ENCODE data around the gene RAB35.

Gene RAB35

DNA sequence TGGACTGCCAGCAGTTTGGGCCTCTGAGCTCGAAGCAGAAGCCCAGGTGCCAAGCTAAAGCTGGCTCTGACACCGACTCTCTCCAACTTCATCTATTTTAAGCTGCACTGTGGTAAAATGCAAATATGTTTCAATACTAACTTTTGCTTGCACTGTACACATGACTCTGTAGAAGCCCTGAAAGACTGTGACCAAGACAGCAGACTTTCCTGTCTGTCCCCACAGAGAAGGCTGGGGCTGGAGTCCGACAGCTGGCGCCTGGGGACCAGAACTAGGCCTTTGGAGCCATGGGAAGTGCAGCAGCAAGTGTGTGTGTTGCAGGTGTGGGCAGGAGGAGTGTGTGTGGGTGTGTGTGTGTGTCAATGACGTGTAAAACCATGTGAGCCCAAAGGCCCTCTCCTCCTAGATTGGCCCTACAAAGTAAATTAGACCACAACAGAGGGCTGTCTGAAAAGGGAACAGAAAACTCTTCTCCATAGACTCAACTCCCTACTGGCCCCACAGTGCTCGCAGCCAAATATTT lies 16.4 kb upstream of the RAB35 start:
- DNase-seq (ENCODE audit: low read depth), result no peak

DNA sequence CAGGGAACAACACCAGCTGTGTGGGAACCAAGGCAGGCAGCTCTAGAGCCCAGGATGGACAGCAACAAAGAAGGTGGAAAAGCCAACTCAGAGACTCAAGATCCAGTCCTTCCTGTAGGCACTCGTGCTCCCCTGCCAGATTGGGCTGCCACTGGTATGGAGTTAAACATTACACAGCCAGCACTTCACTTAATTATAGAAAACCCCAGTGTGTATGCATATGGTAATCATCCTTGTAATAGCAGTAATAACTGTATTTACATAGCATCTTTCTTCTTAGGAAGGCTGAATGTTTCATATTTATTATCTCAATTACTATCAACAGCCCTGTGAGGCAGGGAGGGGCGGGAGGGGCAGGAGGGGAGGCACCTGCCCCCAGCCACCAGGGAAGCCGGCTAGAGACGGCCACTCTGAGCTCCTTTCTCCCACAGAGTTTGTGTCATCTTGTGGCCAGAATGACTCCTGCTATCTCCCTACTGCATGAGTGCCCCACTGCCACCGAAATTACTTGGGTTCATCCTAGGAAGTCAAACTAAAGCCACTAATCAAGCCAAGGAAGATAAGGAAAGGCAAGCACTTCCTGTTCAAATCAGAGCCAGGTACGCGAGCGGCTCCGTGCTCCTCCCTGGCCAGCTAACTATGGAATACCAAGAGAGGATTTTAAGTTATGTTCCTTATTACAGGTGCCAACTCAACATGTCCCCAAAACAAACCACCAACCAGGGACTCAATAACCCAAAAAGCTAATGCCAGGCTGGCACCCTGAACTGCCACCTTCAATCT lies 15.7 kb upstream of the RAB35 start:
- no peak for DNase-seq (ENCODE audit: low read depth)

DNA sequence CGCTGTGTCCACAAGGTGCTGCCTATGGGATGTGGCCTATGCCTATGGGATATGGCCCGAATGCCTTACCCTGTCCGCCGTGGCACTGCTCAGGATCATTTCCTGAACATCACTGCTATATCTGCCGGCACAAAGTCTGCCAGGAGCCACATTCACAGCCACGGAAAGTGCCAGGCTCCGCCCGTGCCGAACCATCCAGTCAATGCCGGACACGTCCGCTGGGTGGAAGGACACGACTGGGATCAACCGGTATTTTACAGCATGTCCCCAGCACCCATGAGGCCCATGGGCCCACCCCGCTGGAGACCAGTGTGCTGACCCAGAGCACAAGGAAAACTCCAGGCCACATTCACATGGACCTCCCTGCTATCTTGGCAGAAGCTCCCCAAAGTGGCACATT lies 14.6 kb upstream of the RAB35 start:
- no peak for DNase-seq (ENCODE audit: low read depth)

DNA sequence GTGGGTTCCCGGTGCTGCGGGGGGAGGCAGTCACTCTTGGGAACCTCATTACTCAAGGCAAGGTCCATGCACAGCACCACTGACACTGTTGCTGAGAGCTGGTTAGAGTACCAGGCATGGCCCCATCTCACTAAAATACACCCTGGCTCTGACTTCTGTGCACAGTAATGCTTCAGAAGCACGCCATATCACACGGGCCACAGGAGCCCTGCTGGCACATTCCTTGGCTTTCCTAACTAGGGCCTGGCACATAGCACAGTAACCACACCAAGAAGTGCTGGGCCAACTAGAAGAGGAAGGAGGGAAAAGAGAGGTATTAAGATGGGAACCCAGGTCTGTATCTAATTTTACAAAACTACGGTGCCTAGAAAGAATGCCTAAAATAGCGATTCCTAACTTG lies 13.5 kb upstream of the RAB35 start:
- DNase-seq (ENCODE audit: low read depth), result no peak

DNA sequence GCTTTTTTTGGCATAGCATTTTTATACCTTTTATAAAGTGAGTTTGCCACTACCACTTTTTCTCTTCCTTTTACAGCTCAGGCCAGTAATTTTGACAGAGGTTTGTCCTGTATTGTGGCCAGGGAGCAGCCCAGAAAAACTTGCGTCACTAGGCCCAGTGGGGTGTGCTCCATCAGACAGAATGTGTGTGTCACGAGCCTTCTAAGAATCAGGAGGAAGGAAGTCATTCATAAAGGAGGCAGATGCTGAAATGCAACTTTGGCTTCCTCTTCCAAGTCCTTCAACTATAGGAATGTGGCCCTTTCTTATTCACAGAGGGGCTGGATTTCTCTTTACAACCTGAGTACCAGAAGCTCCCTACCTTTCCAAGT lies 10.1 kb upstream of the RAB35 start:
- DNase-seq (ENCODE audit: low read depth), result no peak

DNA sequence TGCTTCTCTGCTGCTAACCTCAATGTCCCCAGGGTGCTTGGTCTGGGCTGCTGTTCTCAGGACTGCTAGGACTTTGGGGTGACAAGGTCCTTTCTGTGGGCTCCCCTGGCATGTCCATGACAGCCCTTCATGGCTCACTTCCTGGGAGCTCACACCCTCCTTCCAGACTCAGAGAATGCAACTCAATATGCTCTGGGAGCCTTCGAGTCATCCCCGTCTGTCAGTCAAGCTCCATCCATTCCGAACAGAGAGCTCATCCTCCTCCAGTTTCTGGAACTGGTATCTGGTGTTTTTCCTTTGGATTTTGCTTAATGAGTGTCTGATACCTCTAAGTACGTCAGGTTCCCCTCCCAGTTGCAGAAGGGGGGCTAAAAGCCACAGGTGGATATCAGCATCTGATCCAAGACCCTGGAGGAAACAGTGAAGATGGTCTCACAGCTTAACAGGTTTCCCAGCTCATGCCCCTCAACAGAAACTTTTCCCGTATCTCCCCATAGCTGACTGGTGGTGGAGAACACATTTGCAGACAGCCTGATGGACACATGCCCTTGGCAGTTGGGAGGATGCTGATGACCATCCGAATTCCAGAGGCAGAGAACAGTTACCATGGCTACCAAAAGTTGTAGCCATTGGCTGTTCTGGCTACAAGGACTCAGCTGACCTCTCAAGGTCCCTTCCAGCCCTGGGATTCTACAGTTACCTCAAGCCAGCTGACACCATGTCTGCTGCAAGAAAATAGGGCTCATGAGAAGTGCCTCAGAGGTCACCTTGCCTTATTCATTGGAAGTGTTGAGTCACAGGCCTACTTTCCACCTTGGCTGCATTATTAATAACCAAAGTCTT lies 9.5 kb upstream of the RAB35 start:
- no peak for DNase-seq (ENCODE audit: low read depth)

DNA sequence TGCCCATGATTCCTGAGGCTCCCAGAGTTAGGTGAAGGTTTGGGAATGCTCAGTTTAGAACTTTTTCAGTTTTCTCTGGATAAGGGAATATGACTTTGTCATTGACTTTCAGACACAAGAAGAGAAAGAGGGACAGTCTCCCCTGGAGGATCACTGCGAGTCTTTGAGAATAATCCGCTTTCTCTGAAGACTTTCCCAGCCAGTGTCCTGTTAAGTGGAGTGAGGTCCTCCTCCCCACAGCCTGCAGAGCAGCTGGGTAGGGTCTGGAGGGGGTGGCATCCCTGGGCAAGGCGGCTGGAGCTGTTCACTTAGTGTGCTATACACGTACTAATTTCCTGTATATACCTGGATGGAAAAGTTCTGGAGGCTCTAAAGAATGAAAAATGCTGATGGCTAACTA lies 8.5 kb upstream of the RAB35 start:
- no peak for DNase-seq (ENCODE audit: low read depth)

DNA sequence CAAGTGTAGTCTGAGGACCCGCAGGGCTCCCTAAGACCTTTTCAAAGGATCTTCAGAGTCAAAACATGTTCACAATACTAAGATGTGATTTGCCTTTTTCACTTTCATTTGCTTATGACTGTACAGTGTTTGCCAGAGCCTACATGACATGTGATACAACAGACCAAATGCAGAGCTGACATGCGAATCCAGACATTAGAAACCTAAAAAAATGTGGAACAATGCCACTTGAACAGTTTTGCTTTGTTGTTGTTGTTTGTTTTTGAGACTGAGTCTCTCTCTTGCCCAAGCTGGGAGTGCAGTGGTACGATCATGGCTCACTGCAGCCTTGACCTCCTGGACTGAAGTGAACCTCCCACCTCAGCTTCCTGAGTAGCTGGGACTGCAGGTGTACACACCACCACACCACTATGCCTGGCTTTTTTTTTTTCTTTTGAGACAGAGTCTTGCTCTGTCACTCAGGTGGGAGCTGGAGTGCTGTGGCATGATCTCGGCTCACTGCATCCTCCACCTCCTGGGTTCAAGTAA lies 5.3 kb upstream of the RAB35 start:
- DNase-seq (ENCODE audit: low read depth), result no peak

DNA sequence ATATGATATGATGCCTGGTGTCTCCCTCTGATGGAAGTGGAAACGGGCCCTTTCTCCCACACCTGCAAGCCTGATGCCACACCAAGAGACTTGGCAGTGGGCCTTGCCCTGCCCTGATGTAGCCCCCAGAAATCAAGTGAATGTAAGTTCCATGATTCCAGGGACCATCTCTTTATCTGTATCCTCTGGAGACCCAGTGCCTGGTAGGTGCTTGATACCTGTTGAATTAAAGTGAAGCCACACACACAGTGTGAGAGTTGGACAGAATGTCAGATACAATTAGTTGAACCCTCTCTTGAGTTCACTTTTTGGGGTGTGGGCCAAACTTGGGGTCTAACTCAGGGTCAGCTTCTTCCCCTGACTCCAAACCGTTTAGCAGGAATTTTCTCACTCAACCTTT lies 4.8 kb upstream of the RAB35 start:
- no peak for DNase-seq (ENCODE audit: low read depth)

DNA sequence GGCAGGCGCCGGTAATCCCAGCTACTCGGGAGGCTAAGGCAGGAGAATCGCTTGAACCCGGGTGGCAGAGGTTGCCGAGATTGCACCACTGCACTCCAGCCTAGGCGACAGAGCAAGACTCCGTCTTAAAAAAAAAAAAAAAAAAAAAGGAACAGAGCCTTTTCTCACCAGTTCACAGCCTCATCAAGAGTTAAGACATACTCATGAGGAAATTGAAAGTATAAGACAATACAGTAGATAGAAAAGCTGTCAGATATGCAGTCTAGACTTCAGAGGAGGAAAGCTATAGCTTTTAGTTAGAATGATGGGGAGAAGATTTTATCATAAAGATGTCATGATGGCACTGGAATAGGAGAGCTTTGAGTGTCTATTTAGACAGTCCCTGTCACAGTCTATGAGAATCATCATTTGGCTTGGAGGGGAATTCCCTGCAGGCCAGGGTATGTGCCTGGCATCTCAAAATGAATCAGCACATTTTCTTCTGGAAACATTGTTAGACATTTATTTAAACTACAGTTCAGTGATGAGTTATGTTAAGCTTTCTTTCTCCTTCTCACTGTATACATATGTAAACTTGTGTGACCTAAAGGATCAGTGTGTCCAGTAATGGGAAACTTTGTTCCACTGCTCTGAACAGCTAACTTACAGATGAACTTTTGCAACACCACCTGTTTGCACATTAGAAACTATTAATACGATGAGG lies 2.9 kb upstream of the RAB35 start:
- DNase-seq (ENCODE audit: low read depth), result no peak

DNA sequence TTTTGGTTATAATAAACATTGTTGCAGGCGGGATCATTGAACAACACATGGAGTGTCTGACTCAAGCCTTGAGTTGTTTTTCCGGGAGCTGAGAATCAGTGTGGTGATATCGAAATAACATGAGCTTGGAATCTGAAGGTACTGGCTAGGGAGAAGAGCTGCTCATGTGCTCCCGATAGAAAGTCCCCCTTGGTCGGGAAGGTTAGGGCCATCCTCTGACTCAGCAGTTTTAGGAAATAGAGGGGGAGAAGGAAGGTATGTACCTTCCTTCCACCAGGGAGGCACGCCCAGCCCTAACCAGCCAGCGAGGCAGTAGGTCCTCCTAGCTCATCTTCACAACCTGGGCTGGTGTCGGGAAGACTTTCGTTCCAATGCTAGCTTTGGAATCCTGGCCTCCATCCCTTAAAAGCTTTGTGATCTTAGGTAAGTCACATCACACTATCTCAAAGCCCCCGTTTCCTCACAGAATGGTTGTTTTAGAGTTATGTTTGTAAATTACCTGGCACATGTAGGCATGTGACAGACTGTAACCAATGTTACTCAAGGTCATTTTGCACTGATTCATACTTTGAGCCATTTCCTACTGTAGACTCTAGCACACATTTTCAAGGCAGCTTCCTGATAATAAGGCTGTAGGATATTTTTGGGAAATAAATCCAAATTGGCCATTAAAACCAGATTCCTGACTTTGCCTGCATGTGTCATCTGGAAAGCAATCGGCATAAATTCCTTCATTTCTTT lies 1.9 kb upstream of the RAB35 start:
- DNase-seq (ENCODE audit: low read depth), result no peak

DNA sequence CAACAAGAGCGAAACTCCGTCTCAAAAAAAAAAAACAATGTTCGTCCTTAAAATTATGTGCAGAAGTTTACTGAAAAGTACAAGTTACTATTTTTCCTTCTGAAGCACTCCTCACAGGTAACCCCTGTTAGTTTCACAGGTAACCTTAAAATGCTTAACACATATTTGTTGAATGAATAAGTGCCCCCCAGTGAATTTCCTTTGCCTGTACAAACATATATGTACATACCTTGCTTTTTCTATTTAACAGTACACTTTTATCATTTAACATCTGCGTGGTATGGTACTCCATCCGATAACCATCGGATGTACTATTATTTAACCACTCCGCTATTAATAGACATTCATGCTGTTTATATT lies 1.4 kb upstream of the RAB35 start:
- no peak for DNase-seq (ENCODE audit: low read depth)

DNA sequence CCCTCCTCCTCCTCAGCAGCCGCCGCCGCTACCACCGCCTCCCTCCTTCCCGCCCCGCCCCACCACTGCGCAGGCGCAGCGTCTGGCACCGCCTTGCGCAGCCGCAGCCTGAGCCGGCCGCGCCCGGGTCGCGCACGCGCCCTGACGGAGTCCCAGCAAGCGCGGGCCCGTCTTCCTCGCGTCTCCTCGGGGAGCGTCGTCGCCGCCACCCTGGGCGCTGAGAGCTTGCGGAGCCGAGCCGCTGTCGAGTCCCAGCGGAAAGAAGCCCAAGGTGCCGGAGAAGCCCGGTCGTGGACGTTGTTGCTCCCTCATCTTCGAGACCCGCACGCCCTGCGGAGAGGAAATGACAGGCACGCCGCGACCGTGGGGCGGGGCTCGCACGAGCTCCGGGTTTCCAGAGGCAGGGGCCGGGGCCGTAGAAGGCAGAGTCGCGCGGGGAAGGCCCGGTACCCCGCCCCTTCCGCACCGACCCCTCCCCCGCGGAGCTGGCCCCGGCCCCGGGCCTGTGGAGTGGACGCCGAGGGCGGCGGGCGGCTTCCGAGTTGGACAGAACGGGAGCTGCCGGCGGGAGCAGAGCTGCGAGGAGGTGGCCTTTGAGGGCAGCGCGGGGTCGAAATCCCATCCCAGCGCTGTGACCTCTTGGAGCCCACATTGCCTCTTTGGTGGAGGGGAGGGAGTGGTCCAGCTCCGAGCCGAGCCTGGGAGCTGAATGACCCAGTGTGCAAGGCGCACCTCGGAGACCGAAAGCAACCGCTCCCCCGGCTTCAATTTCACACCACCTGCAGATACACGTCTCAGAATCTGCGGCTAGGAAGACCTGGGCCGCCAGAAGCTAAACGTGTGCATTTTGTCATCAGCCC lies 469 bp upstream of the RAB35 start:
- peak; percentile 94 for DNase-seq (ENCODE audit: low read depth)

DNA sequence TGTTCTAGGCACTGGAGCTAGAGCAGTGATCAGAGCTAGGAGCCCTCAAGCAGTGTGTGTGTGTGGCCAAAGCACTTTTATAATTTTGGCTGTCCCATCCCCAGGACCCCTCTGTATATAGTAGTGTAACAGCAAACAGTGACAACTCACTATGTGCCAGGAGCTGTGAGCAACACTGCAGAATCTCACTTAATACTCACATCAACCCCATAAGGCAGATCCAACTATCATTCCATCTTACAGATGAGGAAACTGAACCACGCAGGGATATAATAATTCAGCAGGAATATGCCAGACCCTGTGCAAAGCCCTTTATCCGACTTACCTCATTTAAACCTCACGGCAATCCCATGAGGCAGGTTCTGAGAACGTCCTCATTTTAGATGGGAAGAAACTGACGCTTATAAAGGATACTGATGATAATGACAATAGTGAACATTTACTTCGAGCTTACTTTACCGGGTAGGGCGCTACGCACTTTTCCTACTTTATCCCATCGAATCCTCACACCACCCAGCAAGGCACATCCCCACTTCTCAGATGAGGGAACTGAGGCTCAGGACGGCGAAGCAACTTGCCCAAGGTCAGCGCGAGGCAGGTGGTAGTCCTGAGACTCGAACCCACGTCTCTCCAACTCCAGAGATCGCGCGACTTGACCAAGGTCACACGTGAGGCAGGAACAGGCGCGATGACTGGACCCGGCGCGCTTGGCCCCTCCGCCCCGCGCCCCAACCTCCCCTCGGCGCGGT lies 687 bp downstream of the RAB35 start:
- no peak for DNase-seq (ENCODE audit: low read depth)

DNA sequence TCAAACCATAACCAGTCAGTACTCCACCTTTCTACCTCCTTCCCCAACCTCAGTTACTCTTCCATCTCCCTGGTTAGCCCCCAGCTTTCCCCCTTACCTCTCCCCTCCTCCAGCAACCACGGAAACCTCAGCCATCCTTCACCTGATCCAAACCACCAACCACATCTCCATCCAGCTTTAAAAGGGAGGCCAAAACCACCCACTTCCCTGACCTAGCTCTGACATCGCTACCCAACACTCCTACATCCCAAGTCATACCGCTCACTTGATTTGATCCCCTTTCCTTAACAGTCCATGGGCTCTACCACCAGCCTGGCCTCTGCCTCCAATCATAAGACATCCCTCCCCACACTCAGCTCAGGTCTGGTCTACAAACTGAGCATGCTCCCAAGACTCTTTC lies 1.5 kb downstream of the RAB35 start:
- DNase-seq (ENCODE audit: low read depth), result no peak

DNA sequence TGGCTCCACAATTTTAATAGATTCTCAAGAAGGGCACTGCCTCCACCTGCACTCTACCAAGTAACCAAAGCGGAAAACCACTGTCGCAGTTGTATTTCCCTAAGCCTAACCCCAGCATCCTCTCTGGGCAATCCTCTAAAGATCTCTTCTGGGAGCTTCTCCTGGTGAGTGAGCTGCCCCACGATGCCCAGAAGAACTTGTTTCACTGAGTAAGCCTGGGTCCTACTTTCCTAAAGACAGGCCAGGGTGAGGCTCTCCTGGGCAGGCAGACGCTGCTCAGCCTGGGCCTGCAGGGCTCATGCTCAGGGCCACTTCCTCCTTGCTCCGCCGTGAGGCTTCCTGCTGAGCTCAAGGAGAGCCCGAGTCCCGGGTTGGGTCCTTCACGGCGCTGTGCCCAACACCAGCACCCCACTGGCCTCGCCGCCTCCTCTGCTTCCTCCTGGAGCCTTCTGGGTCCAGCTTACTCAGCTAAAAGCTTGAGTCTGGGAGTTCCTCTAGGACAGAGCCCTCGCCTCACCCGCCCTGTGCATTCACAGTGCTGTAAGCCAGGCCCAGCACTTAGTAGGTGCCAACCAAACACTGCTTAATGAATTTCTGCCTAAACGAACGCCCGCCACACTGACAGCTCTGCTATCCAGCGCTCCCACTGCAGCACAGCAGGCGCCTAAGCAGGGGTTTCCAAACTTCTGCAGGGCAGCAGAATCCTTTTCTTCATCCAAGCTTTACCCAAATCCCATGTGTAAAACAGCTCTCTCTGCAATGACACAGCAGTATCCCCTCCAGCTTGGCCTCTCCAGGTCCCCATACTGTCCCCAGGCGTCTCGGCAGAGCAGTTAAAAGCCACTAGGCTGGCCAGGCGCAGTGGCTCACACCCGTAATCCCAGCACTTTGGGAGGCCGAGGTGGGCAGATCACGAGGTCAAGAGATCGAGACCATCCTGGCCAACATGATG lies 5.7 kb downstream of the RAB35 start:
- DNase-seq (ENCODE audit: low read depth), result peak; percentile 32

DNA sequence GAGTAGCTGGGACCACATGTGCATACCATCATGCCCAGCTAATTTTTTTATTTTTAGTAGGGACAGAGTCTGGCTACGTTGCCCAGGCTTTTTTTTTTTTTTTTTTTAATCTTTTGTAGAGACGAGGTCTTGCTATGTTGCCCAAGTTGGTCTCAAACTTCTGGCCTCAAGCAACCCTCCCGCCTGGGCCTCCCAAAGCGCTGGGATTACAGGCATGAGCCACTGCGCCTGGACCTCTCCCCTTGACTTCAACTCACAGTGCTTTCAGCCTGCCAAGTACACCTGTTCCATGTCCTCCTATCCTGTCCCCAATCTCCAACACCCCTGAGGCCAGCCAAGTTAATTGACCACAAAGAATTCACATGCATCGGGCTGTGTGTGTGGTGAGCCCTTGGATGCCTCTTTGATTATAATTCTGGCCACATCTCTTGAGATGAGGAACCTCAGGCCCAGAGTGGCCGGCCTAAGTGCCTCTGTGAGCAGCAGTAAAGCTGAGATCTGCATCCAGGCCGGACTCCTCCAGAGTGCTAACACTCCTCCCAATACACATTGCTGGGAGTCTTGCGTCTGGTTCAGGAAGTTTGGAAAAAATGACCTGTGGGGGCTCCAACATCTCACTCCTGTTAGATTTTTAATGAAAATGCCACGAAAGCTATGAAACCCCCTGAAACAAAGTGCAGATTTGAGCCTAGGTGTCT lies 6.8 kb downstream of the RAB35 start:
- DNase-seq (ENCODE audit: low read depth), result no peak

DNA sequence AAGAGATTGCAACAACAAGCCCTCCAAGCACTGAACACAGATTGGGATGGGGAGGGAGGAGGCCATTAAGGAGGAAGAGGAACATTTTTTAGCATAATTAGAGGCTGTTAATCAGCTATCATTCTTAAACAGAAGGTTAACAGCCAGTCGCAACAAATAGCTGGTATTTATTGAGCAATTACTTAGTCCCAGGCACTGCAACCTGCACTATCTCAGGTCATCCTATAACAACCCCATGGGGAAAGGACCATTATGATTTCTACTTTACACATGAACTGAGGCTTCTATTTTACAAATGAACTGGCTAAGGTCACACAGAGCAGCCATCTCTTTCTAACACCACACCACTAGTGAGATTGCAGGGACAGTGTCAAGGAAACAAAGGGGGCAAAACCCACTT lies 10.4 kb downstream of the RAB35 start:
- DNase-seq (ENCODE audit: low read depth), result no peak

All from T-helper 22 cell (primary cell).